Sigmoid colon (tissue), 7 donors: Measurements from ENCODE around the gene EXOC7. TPM values are rescaled to one million over a fixed set of nuclear protein-coding genes. Genes with fewer than 3 reads are reported as not detected.

Experiments used
- DNase-seq: peaks from one replicate; pipeline ENCODE4 v3.0.0-alpha.2; 2019
- H3K27ac ChIP-seq, 4 donors: fragments of 200-600 bp; sonication (generic); one replicate each; pipeline ENCODE4 v1.5.1; 2016 to 2019; ENCODE audit warnings: mild to moderate bottlenecking in 1 of 4
- H3K27me3 ChIP-seq, 3 donors: fragments of 200-600 bp; sonication (generic); one replicate each; pipeline ENCODE4 v1.5.1; 2019; ENCODE audit warnings: mild to moderate bottlenecking in 1 of 3
- H3K36me3 ChIP-seq, 4 donors: fragments of 200-600 bp; sonication (generic); one replicate each; pipeline ENCODE4 v1.5.1; 2016 to 2019
- H3K4me1 ChIP-seq, 4 donors: fragments of 200-600 bp; sonication (generic); one replicate each; pipeline ENCODE4 v1.5.1; 2017 to 2019
- H3K4me3 ChIP-seq, 4 donors: fragments of 200-600 bp; sonication (generic); one replicate each; pipeline ENCODE4 v1.5.1; 2017 to 2019; ENCODE audit warnings: mild to moderate bottlenecking in 2 of 4, moderate library complexity in 1 of 4
- H3K9me3 ChIP-seq, 4 donors: fragments of 200-600 bp in 3 of 4; sonication (generic) in 3 of 4; one replicate each; pipeline versions ENCODE4 v1.5.1 to v1.6.1; 2013 to 2019
- CTCF ChIP-seq, 4 experiments: fragments of 450-650 bp in 3 of 4; fragments of 200-600 bp in 1 of 4; IDR thresholded peaks; one replicate each; pipeline ENCODE4 v1.5.1; 2016 to 2019; ENCODE audit warnings: antibody characterized with exemption in 4 of 4, mild to moderate bottlenecking in 3 of 4, moderate library complexity in 2 of 4
- EP300 ChIP-seq, 4 donors: sonication (generic); formaldehyde crosslinking; IDR thresholded peaks; one replicate each; pipeline ENCODE4 v1.6.1; 2017; ENCODE audit warnings: antibody characterized with exemption in 4 of 4
- POLR2A ChIP-seq, 2 donors: fragments of 450-650 bp; IDR thresholded peaks; one replicate each; pipeline ENCODE4 v1.6.1; 2016; ENCODE audit warnings: antibody characterized with exemption in 2 of 2, mild to moderate bottlenecking in 2 of 2, moderate library complexity in 2 of 2
- POLR2AphosphoS5 ChIP-seq, 4 donors: sonication (generic); formaldehyde crosslinking; IDR thresholded peaks; one replicate each; pipeline ENCODE4 v1.6.1; 2017; ENCODE audit warnings: antibody characterized with exemption in 4 of 4
- WGBS, 2 donors: extraction: QIAGEN DNeasy Blood & Tissue Kit; methylation state at CpG; one replicate each; pipeline ENCODE4 v1.1.7; 2013; 5-methylcytosine and 5-hydroxymethylcytosine counted together
- intact Hi-C: fragments of 100-400 bp; cut with DNase I; formaldehyde crosslinking; loops from one replicate; pipeline ENCODE4 v1.15.1; 2023
- polyA plus RNA-seq, 3 donors: library from polyadenylated mRNA; stranded (reverse); fragments of 200-250 nt; gene quantifications; one replicate each; pipeline ENCODE4 v1.2.3, GENCODE V29; 2013
- total RNA-seq, 4 donors: library from RNA; depleted of rRNA; stranded (reverse); fragments of >200 nt; gene quantifications; one replicate each; pipeline ENCODE4 v1.1.0, GENCODE V29; 2016
- donor health status: healthy with polysubstance abuse.
- donor health status: Bipolar disorder and iron deficiency.
- donor health status: healthy.

EXOC7 gene
- total and polyA plus RNA-seq, 7 donors = 36.8 to 82.0 (median 71.3) TPM

GRCh38 chr17:76074390-76075363 is 28.9 kb downstream of the EXOC7 start, which contains the start of gene GALR2:
Gene GALR2 (plus strand): TSS chr17:76074781. CDS start chr17:76074884, 103 bp downstream.
- Histone ChIP-seq H3K9me3 (no peaks in the 10 kb centered on the region), H3K27me3 (peaks cover 36 to 63% (median 59%) of the 10 kb centered on the region in 3 donors), H3K4me3 (peak within 1 kb of the TSS; percentile 5 to 41 (median 26)), H3K36me3 (peaks cover 0 to 9% (median 0%) of the 10 kb centered on the region in 4 donors), H3K27ac (no peak within 1 kb of the TSS), H3K4me1 (peaks cover 3 to 66% (median 60%) of the 10 kb centered on the region in 4 donors)
- TF ChIP-seq CTCF (IDR thresholded peaks at IDR 0.05) = no peak
- peak in 1 of 4 donors; percentile 22 for TF ChIP-seq POLR2AphosphoS5 (IDR thresholded peaks at IDR 0.05)
- WGBS, 2 donors = 4 to 5% methylated on average over 92 of the region's 92 CpGs
- DNase-seq = no peak
- intact Hi-C loops = loop anchor here (10.0 kb wide), 1 partner anchor 170 kb away; the partner anchor contains the start of gene MRPL38

- Histone ChIP-seq H3K4me1 (peaks cover 3 to 63% (median 55%) of the 10 kb centered on the region in 4 donors), H3K27me3 (peaks cover 32 to 40% (median 39%) of the 10 kb centered on the region in 3 donors), H3K4me3 (peak within 1 kb of the TSS; percentile 59 to 90 (median 82)), H3K36me3 (peaks cover 4 to 33% (median 10%) of the 10 kb centered on the region in 4 donors), H3K27ac (peak within 1 kb of the TSS; percentile 72 to 82 (median 80)), H3K9me3 (no peaks in the 10 kb centered on the region)
- peak; percentile 28 to 61 for TF ChIP-seq POLR2A (IDR thresholded peaks at IDR 0.05)
- TF ChIP-seq CTCF (IDR thresholded peaks at IDR 0.05) = no peak
- peak; percentile 63 to 88 (median 80) for TF ChIP-seq POLR2AphosphoS5 (IDR thresholded peaks at IDR 0.05)
- peak; percentile 95 for DNase-seq
- WGBS, 2 donors = 0 to 1% methylated on average over 57 of the region's 57 CpGs
- intact Hi-C loops = loop anchor here (2.0 to 10.0 kb wide), 2 partner anchors 58 to 168 kb away; partner anchors contain the start of gene MRPL38
Measured at GRCh38 chr17:76072148-76072858, 31.3 kb downstream of the EXOC7 start, which contains the start of gene SRP68. Gene SRP68 (minus strand): TSS chr17:76072517. CDS start chr17:76072491, 26 bp downstream.

- WGBS, 2 donors = 5 to 12% methylated on average over 15 of the region's 15 CpGs
- H3K4me1 ChIP-seq = peaks cover 3 to 57% (median 49%) of the 10 kb centered on the region in 4 donors
Measured at GRCh38 chr17:76071531-76072147, 31.9 kb downstream of the EXOC7 start.

More at GRCh38 chr17:76071531-76072147, 31.9 kb downstream of the EXOC7 start:
- Histone ChIP-seq H3K36me3 (peaks cover 11 to 40% (median 17%) of the 10 kb centered on the region in 4 donors), H3K9me3 (no peaks in the 10 kb centered on the region), H3K4me3 (peak overlapping the region; percentile 59 to 90 (median 82)), H3K27ac (peak overlapping the region; percentile 72 to 82 (median 80)), H3K27me3 (peaks cover 26 to 33% (median 33%) of the 10 kb centered on the region in 3 donors)
- intact Hi-C loops = loop anchor here (2.0 to 10.0 kb wide), 2 partner anchors 57 to 167 kb away; partner anchors contain the start of gene MRPL38
- no peak for DNase-seq
- no peak for TF ChIP-seq POLR2AphosphoS5 (IDR thresholded peaks at IDR 0.05)
- no peak for TF ChIP-seq POLR2A (IDR thresholded peaks at IDR 0.05)
- TF ChIP-seq EP300 (IDR thresholded peaks at IDR 0.05) = no peak
- TF ChIP-seq CTCF (IDR thresholded peaks at IDR 0.05) = no peak
